GM19452 (cell line): ENCODE measurements around the gene CCL18.
"Not testable (repeated sequence)": the region's sequence is repeated elsewhere in the genome, so short reads cannot be mapped to it uniquely, and the experiment has no call there.

Source experiments
- ATAC-seq: cut with Tn5 transposase; IDR thresholded peaks from one replicate; pipeline ENCODE4 v1.9.1; 2021; ENCODE audit not compliant: unreplicated experiment

Gene CCL18

DNA sequence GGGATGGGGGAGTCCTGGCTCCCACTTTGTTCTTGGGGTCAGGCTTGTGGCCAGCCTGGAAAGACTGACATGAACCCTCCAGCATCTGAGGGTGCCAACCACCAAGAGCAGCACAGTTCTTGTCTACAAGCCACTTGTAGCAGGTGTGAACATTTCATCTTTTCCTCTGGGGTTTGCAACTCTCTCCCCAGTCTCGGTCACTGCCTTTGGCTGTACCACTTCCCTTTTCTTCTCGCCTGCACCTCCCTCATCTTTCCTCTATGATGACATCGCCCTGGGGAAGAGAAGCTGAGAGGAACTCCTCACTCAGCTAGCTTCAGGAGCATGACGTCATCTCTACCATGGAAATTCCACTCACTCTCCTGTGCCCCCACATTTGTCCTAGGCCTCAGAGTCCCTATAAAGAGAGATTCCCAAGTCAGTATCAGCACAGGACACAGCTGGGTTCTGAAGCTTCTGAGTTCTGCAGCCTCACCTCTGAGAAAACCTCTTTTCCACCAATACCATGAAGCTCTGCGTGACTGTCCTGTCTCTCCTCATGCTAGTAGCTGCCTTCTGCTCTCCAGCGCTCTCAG is 39.4 kb downstream of the CCL18 start, which contains the start of gene CCL4:
TSS of gene CCL4 (plus strand) at position 427 of the 575 bp plus-strand sequence. CDS start at position 506, 79 bp downstream.
- ATAC-seq = peak; percentile 76

DNA sequence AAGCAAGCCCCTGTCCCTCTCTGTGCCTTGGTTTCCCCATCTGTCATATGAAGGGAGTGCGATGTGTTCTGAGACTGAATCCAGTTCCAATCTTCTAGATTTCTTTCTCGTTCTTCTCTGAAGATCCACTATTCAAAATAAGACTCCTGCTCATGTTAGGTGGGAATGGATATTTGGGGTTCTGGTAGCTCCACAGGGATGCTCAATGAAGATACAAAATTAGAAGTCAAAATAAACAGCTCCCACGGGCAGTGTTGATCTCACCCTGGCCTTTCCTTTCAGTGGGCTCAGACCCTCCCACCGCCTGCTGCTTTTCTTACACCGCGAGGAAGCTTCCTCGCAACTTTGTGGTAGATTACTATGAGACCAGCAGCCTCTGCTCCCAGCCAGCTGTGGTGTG is 40.2 kb downstream of the CCL18 start:
- ATAC-seq = not testable (repeated sequence)

DNA sequence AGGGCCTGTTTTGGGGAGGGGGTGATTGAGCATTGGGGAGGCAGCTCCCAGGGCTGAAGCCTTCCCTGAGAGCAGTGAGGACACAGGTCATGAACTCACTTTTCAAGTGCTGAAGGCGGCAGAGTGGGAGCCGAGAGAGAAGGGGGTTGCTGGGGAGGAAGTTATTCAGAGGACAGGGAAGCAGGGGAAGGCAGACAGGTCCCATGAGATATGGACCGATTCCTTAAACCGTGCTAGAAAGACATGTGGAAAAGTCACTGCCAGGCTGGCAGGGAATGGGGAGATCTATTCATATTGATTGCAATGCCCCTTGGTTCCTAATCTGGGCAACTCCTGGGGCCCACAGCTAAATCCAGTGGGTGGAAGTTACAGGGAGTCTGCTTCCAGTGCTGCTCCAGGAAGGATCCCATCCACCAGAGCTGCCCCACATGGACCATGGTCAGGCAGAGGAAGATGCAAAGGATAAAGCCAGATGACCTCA is 40.7 kb downstream of the CCL18 start:
- no peak for ATAC-seq

DNA sequence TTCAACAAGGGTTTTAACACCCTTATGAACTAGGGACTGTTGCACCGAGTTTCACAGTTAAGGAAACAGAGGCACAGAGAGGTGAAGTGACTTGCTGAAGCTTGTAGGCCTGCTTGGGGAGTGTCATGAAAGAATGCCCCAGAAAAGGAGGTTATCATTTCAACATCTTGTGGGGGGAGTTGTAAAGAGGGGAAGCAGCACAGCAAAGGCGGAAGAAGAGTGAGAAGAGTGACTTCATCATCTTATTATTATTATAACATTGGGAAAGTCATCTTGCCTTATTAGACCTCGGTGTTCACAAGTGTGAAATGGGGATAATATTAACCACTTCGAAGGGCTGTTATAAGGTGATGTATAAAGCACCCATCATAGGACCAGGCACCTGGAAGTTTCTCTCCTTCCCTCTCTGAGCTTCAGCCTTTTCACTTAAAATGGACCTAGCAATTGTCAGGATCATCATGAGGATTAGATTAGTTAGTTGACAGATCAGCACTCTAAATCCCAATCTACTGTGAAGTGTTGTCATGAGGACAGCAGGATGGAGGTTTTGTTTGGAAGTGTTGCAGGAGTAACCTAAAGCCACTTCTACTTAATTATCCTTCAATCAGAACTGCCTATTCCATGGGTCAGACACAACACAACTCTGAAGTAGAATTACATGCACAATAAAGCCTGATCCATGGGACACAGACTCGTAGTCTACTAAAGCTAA is 41.9 kb downstream of the CCL18 start:
- ATAC-seq = no peak

DNA sequence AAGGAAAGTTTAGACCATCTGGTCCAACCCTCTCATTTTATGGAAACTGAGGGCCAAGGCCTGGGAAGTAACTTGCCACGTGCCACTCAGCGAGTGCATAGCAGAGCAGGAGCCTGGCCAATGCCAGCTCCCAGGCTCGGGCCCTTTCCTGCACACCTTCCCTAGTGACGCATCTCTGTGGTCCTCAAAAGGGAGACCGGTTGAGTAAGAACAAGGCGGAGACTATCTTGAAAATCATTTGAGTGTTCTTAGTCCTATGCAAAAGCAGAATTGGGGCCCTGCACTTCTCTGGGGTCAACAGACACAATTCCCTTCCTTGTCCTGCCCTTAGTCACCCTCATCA is 42.4 kb downstream of the CCL18 start:
- no peak for ATAC-seq

DNA sequence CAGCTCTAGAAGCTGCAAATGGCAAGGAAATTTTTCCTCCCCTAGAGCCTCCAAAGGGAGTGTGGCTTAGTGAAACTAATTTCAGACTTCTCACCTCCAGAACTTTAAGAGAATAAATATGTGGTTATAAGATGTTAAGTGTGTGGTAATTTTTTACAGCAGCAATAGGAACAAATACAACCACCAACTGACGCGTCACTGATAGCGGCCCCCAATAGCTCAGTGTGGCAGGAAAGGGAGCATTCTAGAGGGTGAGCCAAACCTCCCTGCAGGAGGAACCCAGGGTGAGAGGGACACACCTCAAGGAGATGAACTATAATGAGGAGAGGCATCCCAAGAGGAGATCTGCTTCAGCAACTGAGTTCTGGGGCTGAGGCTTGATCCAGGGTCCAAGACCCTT is 43.6 kb downstream of the CCL18 start:
- no peak for ATAC-seq

DNA sequence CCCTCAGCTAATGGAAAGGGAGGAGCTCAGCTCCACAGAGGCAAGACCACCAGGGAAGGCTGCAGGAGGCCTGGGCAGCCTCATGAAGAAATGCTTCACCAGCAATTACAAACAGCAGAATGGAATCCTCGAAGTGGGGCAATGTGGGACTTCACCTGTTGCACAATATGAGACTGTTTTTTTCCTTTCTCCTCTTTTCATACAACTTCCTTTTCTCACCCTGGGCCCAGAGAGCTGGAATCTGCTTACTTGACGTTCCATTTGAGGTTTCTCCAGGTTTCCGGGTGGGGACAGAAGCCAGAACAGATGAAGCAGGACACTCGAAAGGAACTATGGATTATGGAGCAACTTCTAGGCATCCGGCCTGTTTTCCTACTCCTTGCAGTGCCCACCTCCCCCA is 44.2 kb downstream of the CCL18 start:
- ATAC-seq = not testable (repeated sequence)

DNA sequence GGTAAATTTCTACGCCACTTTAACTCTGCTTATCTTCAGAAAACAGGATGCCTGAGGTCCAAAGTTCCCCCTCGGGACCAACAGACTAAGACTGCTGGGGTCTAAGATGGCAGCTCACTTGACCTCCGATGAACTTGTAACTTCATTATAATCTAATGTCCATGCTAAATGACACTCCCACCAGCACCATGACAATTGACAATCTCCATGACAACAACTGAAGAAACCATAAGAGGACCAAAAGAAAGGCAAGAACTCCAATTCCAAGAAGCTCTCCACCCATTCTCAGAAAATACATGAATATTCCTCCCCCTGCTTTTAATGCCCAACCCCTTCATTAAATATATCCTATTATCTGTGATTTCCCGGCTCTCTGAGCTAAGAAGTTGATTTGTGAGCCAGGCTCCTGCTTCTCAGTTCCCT is 47.0 kb downstream of the CCL18 start:
- ATAC-seq = no peak

DNA sequence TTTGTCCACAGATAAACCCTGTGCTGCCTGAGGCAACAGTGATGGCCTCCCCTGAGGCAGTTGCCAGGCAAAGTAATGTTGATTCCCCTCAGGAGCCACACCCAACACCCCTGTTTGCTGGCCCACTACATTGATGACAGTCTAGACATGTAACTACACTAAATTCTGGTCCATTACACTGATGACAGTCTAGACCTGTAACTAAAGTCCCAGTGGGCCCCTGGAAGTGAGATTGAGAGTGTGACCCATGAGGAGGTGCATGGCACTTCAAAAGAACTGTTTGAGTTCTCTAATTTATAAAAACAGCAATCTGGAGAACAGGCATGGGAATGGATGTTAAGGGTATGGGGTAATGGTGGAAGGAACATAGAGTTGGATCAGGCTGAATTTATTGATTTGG is 48.5 kb downstream of the CCL18 start:
- no peak for ATAC-seq

DNA sequence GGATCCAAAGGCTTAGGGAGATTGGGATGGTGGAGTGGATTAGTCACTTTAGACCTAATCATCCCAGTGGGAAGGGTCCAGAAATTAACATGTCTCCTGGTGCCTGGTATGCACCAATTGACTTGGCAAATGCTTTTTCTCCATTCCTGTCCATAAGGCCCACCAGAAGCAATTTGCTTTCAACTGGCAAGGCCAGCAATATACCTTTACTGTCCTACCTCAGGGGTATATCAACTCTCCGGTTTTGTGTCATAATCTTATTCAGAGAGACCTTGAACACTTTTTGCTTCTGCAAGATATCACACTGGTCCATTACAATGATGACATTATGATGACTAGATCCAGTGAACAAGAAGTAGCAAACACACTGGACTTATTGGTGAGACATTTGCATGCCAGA is 49.1 kb downstream of the CCL18 start:
- ATAC-seq = not testable (repeated sequence)

DNA sequence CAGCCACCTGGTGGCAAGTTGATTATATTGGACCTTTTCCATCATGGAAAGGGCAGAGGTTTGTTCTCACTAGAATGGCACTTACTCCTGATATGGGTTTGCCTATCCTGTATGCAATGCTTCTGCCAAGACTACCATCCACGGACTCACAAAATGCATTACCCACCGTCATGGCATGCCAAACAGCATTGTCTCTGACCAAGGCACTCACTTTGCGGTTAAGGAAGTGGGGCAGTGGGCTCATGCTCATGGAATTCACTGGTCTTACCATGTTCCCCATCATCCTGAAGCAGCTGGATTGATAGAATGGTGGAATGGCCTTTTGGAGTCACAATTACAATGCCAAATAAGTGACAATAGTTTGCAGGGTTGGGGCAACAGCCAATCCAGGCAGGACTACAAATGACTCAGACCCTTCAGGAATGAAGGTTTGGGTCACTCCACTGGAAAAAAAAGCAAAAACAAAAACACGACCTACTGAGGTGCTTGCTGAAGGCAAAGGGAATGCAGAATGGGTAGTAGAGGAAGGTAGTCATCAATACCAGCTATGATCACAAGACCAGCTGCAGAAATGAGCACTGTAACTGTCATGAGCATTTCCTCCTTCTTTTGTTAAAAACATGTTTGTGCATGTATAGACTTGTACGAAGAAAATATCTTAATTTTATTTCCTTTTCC is 51.0 kb downstream of the CCL18 start:
- ATAC-seq = not testable (repeated sequence)

DNA sequence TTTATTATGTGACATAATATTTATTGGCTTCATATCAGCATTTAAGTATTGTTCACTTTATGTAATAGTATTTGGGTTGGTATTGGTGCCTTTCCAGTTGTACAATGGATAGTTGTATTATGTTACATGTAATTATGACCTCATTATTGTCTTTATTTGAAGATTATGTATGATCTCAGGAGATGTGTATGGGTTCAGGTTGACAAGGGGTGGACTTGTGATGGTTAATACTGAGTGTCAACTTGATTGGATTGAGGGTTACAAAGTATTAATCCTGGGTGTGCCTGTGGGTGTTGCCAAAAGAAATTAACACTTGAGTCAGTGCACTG is 51.5 kb downstream of the CCL18 start:
- not testable (repeated sequence) for ATAC-seq

DNA sequence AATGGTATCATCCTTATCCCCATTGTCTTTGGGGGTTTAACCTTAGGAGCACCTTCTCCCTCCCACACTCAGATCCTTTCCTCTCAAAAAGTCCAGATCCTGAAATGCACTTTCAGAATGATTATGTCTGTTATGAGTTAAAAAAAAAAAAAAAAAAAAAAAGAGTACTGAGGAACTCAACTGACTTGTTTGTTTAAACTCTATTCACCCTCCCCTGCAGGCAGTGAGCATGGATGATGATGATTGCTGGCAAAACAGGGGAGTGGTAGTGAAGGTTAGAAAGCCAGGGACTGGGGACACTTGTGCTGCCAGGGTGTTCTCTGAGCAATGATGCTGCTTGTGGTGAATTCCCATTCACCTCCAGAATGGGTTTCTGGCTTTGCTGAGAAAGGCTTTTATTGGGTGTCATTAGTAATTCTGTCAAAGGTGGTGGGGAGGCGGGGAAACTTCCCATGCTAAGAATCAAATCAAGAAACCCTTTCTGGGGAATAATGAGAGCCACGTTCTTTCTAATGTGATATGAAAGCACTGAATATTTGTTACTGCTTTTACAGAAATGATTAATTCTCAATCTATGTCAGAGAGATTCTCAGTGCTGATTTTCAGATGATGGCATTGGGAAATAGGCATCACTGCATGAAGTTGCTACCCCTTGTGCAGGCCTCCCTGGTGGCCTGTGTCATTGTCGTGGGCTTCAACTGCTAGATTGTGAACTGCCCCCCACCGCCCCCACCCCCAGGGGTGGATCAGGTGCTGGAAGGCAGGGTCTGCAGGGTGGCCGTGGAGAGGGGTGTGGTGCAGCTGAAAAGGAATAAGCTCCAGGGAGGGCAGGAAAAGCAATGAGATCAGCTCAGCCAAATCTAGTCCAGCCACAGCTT is 53.7 kb downstream of the CCL18 start:
- ATAC-seq = no peak

DNA sequence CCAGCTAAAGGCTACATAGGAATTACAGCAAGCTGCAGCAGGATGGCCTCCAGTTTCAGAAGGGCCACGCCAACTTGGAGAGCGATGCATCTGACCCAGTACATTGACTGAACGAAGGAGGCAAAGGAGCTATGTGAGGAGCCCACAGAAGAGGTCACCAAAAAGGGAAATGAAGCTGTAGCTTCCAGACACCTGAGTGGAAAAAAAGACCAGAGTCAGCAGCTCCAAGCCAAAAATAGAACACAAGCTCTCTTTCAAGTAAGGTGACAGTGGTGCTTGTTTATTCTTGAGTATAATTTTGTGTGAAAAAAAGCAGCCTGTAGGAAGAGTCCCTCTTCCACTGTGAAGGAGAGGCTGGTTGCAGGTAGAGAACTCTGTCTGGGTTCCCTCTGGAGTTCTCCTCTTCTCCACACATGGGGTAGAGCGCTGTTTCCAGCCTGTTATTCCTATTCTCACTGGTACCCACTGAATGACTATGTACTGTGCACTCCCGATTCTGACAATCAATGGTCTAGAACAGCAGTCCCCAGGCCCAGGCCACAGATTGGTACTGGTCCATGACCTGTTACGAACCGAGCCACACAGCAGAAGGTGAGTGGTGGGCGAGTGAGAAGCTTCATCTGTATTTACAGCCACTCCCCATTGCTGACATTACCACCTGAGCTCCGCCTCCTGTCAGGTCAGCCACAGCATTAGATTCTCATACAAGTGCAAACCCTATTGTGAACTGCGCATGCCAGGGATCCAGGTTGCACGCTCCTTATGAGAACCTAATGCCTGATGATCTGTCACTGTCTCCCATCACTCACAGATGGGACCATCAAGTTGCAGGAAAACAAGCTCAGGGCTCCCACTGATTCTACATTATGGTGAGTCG is 54.6 kb downstream of the CCL18 start:
- no peak for ATAC-seq

DNA sequence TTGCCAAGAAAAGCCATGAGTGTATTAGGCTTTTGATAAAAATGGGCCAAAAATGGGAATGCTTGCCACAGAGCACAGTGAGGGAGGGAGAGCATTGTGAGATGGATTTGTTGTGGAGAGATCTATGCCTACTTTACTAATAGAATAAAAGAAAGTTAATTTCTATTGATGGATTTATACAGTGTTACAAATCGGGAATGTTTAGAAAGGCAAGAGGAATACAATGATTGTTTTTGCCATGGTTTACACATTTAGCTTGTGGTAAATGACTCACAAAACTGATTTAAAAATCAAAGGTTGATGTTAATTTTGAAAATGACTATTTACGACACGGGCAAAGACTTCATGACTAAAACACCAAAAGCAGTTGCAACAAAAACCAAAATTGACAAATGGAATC is 56.1 kb downstream of the CCL18 start:
- no peak for ATAC-seq

DNA sequence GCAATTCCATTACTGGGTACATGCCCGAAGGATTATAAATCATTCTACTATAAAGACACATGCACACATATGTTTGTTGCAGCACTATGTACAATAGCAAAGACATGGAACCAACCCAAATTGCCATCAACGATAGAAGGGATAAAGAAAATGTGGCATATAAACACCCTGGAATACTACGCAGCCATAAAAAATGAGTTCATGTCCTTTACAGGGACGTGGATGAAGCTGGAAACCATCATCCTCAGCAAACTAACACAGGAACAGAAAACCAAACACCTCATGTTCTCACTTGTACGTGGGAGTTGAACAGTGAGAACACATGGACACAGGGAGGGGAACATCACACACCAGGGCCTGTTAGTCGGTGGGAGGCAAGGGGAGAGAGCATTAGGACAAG is 57.0 kb downstream of the CCL18 start:
- not testable (repeated sequence) for ATAC-seq
